ENCODE results near the gene ARHGDIB.

GRCh38 chr12:14959463-14959862 is 1.9 kb downstream of the ARHGDIB start:
- TF ChIP-seq CTCF (IDR thresholded peaks at IDR 0.05): no peak
- TF ChIP-seq EP300 (IDR thresholded peaks at IDR 0.05): no peak
- no peak for TF ChIP-seq POLR2A (IDR thresholded peaks at IDR 0.05)
- no peak for TF ChIP-seq POLR2AphosphoS5 (IDR thresholded peaks at IDR 0.05)

Measured in stomach (tissue), 4 donors.